ENCODE measurements around the gene VIT.

GRCh38 chr2:36727550-36727949, 31.0 kb downstream of the VIT start:
- TF ChIP-seq POLR2A (IDR thresholded peaks at IDR 0.05; ENCODE audit: low read depth) (no peak), CTCF (IDR thresholded peaks at IDR 0.05) (no peak)

Measured in esophagus muscularis mucosa (tissue), 3 donors.